CD4-positive, alpha-beta T cell (primary cell): ENCODE data around the gene MYOG. TPM values are rescaled to one million over a fixed set of nuclear protein-coding genes. Genes with fewer than 3 reads are reported as not detected.

Experiments used
- ATAC-seq: fragments of 200-7000 bp; cut with Tn5 transposase; one replicate; pipeline ENCODE4 v1.10.0; 2022; ENCODE audit warnings: mild to moderate bottlenecking; ENCODE audit not compliant: poor library complexity
- CTCF ChIA-PET: fragments of 350-600 bp; sonication (Branson Sonifier 250); formaldehyde crosslinking; loops from one replicate; lab custom pipeline; 2021; ENCODE audit warnings: antibody characterized with exemption, inconsistent platforms; lab: Charles Lee
- POLR2A ChIA-PET: fragments of 350-600 bp; sonication (Branson Sonifier 250); formaldehyde crosslinking; loops from one replicate; lab custom pipeline; 2021; ENCODE audit warnings: antibody characterized with exemption, inconsistent platforms; lab: Charles Lee
- DNase-seq, 14 experiments: peaks; one replicate each; pipeline ENCODE4 v3.0.0-alpha.2; 2013 to 2020; ENCODE audit warnings: mixed read lengths in 2 of 14
- H3K27ac ChIP-seq, 2 donors: one replicate each; pipeline versions ENCODE4 v1.5.1 to v1.7.0; 2013; ENCODE audit warnings: low read length in 2 of 2, low read depth in 1 of 2, mild to moderate bottlenecking in 1 of 2
- H3K27me3 ChIP-seq, 2 experiments: 1 replicate in 1 of 2; 2 replicates in 1 of 2; pipeline versions ENCODE4 v1.6.1 to v1.7.0; 2013; ENCODE audit warnings: low read length in 2 of 2, control low read depth in 1 of 2, mild to moderate bottlenecking in 1 of 2, moderate library complexity in 1 of 2; ENCODE audit not compliant: insufficient read depth in 2 of 2, control insufficient read depth in 1 of 2
- H3K36me3 ChIP-seq: one replicate; pipeline ENCODE4 v1.6.1; 2013; ENCODE audit warnings: low read length, control low read depth; ENCODE audit not compliant: insufficient read depth
- H3K4me1 ChIP-seq: one replicate; pipeline ENCODE4 v1.6.1; 2013; ENCODE audit warnings: low read length, control low read depth; ENCODE audit not compliant: insufficient read depth
- H3K4me3 ChIP-seq: one replicate; pipeline ENCODE4 v1.5.1; 2013; ENCODE audit warnings: mild to moderate bottlenecking, low read length, moderate library complexity
- H3K9me3 ChIP-seq, 2 experiments: 1 replicate in 1 of 2; 2 replicates in 1 of 2; pipeline versions ENCODE4 v1.6.1 to v1.7.0; 2013; ENCODE audit warnings: low read length in 2 of 2, mild to moderate bottlenecking in 2 of 2, control low read depth in 1 of 2, moderate library complexity in 1 of 2; ENCODE audit not compliant: control insufficient read depth in 1 of 2, insufficient read depth in 1 of 2
- H3K27ac Mint-ChIP-seq: one replicate; pipeline ENCODE4 v1.8.0; 2020; ENCODE audit warnings: mixed read lengths
- H3K27me3 Mint-ChIP-seq: one replicate; pipeline ENCODE4 v1.8.0; 2021; ENCODE audit warnings: mixed read lengths
- H3K36me3 Mint-ChIP-seq: one replicate; pipeline ENCODE4 v1.8.0; 2021; ENCODE audit warnings: low read depth, mixed read lengths
- H3K4me1 Mint-ChIP-seq: one replicate; pipeline ENCODE4 v1.8.0; 2021; ENCODE audit warnings: low read depth, mixed read lengths
- H3K4me3 Mint-ChIP-seq: one replicate; pipeline ENCODE4 v1.8.0; 2020; ENCODE audit warnings: mild to moderate bottlenecking, mixed read lengths
- H3K9me3 Mint-ChIP-seq: one replicate; pipeline ENCODE4 v1.8.0; 2020; ENCODE audit warnings: mixed read lengths
- intact Hi-C, 2 experiments: fragments of 100-400 bp; cut with DNase I in 1 of 2; cut with micrococcal nuclease in 1 of 2; formaldehyde crosslinking; loops; one replicate each; pipeline versions ENCODE4 v1.15.1 to v1.9.0; 2023 to 2025; cut with DNase I, micrococcal nuclease
- total RNA-seq, 174 experiments: library from RNA in 2 of 174; stranded (reverse) in 2 of 174; gene quantifications; one replicate each; pipeline ENCODE4 v1.2.3 and lab custom pipeline; 2021 to 2026
- TF ChIP-seq, protein P1 (sequence below): fragments of 200-600 bp; IDR thresholded peaks from one replicate; pipeline ENCODE4 v1.8.0; 2022; ENCODE audit warnings: antibody characterized with exemption, mild to moderate bottlenecking

The MYOG gene
- total RNA-seq, 2 experiments from 2014 or later = not detected

DNA sequence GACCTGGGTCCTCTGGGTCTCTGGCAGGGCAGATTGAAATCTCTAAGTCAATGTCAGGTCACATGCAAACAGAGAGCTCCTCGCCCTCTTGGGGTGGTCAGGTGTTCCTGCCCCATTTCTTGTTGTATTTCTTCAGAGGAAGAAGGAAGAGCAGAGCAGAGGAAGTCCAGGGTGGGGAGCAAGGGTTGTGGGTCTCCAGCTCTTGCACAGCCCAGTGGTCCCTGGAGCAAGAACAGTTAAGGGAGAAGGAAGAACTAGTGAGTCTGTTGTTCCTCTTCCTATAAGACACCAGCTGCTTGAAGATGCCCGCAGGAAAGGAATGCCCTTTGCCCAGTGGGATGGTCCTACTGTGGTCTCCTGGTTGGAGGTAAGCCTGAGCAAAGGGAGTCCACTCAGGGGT lies 26.3 kb downstream of the MYOG start:
- ChIA-PET CTCF (no interaction called here), POLR2A (no interaction called here)
- Mint-ChIP-seq H3K9me3 (no peaks in the 10 kb centered on the region), H3K4me3 (no peak overlapping the region), H3K36me3 (no peaks in the 10 kb centered on the region), H3K27ac (no peak overlapping the region), H3K4me1 (no peaks in the 10 kb centered on the region), H3K27me3 (no peaks in the 10 kb centered on the region)
- TF ChIP-seq, protein P1, sequence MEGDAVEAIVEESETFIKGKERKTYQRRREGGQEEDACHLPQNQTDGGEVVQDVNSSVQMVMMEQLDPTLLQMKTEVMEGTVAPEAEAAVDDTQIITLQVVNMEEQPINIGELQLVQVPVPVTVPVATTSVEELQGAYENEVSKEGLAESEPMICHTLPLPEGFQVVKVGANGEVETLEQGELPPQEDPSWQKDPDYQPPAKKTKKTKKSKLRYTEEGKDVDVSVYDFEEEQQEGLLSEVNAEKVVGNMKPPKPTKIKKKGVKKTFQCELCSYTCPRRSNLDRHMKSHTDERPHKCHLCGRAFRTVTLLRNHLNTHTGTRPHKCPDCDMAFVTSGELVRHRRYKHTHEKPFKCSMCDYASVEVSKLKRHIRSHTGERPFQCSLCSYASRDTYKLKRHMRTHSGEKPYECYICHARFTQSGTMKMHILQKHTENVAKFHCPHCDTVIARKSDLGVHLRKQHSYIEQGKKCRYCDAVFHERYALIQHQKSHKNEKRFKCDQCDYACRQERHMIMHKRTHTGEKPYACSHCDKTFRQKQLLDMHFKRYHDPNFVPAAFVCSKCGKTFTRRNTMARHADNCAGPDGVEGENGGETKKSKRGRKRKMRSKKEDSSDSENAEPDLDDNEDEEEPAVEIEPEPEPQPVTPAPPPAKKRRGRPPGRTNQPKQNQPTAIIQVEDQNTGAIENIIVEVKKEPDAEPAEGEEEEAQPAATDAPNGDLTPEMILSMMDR = no peak
- Histone ChIP-seq H3K4me3 (no peak overlapping the region), H3K4me1 (peaks cover 2% of the 10 kb centered on the region), H3K9me3 (no peaks in the 10 kb centered on the region), H3K27ac (no peak overlapping the region), H3K36me3 (no peaks in the 10 kb centered on the region), H3K27me3 (no peaks in the 10 kb centered on the region)
- ATAC-seq (no peak), DNase-seq (no peak)
- intact Hi-C loops = no loop called here

DNA sequence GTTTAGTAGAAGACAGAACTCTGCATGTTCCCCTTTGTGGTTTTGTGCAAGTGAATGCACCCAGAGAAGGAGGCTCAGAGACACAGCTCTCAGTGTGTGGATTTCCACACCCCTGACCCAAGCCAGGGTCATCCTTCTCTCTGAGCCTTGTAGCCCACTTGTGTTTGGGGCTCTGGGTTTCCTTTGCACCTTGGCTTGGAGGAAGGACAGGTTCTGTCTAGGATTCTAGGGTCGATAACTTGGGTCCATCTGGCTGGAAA lies 27.2 kb downstream of the MYOG start:
- POLR2A ChIA-PET = no interaction called here
- no peaks in the 10 kb centered on the region for H3K27me3 Mint-ChIP-seq
- H3K36me3 Mint-ChIP-seq = no peaks in the 10 kb centered on the region

DNA sequence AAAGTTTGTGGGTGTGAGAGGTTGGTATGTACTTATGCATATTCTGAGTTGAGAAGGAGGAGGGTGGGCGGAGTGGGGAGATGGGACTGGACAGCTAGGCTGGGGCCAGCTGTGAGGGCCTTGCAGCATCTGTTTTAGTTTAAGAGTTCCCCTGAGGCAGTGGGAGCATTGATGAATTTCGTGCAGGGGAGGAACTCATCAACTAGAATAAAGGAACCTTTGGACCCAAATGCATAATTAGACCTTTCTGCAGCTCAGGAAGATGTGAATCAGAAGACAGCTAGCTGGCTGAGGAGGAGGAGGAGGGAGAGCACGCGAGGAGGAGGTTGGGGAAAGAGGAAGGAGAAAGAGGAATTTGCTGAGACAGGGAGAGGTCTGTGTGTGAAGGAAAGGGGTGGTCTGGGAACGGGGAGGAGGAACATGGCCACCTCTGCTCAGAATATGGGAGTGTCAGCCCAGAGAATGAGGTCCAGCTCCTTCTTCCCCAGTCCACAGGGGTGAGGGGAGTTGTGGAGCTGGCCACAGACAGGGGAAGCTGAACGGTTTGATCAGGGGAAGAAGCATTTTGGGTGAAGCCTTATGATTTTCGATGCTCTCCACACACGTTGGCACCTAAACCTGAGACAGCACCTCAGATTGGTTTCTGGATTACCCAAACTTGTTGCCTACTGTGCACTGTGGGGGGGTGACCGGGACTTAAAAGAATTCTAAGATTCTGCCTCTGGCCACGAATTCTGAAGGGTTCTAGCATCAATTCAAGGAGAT lies 27.7 kb downstream of the MYOG start:
- H3K9me3 ChIP-seq = no peaks in the 10 kb centered on the region
- no peak overlapping the region for H3K27ac Mint-ChIP-seq
- H3K27me3 ChIP-seq = no peaks in the 10 kb centered on the region
- no peaks in the 10 kb centered on the region for H3K36me3 Mint-ChIP-seq
- no peaks in the 10 kb centered on the region for H3K4me1 Mint-ChIP-seq
- TF ChIP-seq, protein P1 = no peak
- DNase-seq = peak in 2 of 14 experiments; percentile 33 to 35
- H3K4me1 ChIP-seq = peaks cover 2% of the 10 kb centered on the region
- H3K9me3 Mint-ChIP-seq = no peaks in the 10 kb centered on the region
- no peak overlapping the region for H3K4me3 Mint-ChIP-seq
- H3K36me3 ChIP-seq = no peaks in the 10 kb centered on the region
- ATAC-seq = no peak
- POLR2A ChIA-PET = no interaction called here
- CTCF ChIA-PET = no interaction called here
- no peak overlapping the region for H3K27ac ChIP-seq
- intact Hi-C loops = no loop called here
- no peaks in the 10 kb centered on the region for H3K27me3 Mint-ChIP-seq
- H3K4me3 ChIP-seq = no peak overlapping the region

More for the DNA sequence above, 27.2 kb downstream of the MYOG start:
- intact Hi-C loops = no loop called here
- Mint-ChIP-seq H3K4me3 (no peak overlapping the region), H3K27ac (no peak overlapping the region), H3K4me1 (no peaks in the 10 kb centered on the region), H3K9me3 (no peaks in the 10 kb centered on the region)
- H3K36me3 ChIP-seq = no peaks in the 10 kb centered on the region
- CTCF ChIA-PET = no interaction called here
- H3K27me3 ChIP-seq = no peaks in the 10 kb centered on the region
- H3K27ac ChIP-seq = no peak overlapping the region
- H3K9me3 ChIP-seq = no peaks in the 10 kb centered on the region
- TF ChIP-seq, protein P1 = no peak
- H3K4me1 ChIP-seq = peaks cover 2% of the 10 kb centered on the region
- DNase-seq (no peak), ATAC-seq (no peak)
- no peak overlapping the region for H3K4me3 ChIP-seq
